HG03095 (cell line): Measurements from ENCODE around the gene SCNN1A.

Source experiments
- ATAC-seq: cut with Tn5 transposase; IDR thresholded peaks from one replicate; pipeline ENCODE4 v1.9.1; 2021; ENCODE audit warnings: moderate library complexity; ENCODE audit not compliant: unreplicated experiment

Gene SCNN1A

GRCh38 chr12:6322352-6322751, 53.0 kb downstream of the SCNN1A start:
- no peak for ATAC-seq

- no peak for ATAC-seq
Observed at GRCh38 chr12:6321905-6322304, 53.5 kb downstream of the SCNN1A start.

GRCh38 chr12:6319446-6319845, 55.9 kb downstream of the SCNN1A start:
- ATAC-seq, result no peak

DNA sequence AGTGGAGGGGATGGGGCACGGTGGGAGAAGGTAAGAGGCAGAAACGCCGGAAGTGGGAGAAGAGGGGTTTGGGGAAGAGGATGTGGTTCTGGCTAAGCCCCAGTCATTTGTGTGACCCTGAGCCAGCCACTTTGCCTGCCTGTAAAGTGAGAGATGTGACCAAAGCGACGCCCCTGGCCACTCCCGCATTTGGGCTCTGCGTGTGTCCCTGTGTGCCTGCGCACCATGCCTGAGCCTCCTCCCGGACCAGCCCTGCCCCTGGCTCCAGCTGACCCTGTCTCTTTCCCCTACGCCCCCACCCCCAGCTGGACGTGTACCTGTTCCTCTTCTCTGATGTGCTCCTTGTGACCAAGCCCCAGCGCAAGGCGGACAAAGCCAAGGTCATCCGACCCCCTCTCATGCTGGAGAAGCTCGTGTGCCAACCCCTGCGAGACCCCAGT, 56.9 kb downstream of the SCNN1A start:
- no peak for ATAC-seq

GRCh38 chr12:6317693-6318439, 57.5 kb downstream of the SCNN1A start:
- no peak for ATAC-seq

DNA sequence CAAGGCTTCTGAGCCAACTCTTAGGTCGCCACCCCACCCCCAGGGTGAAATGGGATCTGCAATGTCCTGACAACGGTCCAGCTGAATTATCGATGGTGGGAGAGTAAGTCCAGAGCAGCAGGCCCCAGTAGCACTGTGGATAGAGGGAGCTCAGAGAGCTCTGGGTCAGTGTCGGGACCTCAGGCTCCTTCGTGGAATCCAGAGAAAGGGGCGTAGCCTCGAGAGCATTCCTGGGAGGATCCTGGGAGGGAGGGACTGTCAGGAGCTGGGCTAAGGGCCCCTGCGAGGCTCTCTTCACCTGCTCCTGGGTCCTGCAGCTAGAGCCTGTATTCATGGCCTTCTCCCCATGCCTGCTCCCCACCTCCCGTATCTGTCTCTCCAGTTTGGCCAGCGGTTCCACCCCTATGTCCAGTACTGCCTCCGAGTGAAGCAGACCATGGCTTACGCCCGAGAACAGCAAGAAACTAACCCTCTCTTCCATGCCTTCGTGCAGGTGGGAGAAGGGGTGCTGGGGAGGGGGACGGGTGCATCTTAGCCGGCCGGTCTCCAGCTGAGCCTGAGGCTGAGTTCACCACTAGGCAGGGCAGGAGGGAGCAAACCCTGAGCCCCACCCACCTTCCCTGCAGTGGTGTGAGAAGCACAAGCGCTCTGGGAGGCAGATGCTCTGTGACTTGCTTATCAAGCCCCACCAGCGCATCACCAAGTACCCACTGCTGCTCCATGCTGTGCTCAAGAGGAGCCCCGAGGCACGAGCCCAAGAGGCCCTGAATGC, 58.3 kb downstream of the SCNN1A start:
- ATAC-seq, result no peak

DNA sequence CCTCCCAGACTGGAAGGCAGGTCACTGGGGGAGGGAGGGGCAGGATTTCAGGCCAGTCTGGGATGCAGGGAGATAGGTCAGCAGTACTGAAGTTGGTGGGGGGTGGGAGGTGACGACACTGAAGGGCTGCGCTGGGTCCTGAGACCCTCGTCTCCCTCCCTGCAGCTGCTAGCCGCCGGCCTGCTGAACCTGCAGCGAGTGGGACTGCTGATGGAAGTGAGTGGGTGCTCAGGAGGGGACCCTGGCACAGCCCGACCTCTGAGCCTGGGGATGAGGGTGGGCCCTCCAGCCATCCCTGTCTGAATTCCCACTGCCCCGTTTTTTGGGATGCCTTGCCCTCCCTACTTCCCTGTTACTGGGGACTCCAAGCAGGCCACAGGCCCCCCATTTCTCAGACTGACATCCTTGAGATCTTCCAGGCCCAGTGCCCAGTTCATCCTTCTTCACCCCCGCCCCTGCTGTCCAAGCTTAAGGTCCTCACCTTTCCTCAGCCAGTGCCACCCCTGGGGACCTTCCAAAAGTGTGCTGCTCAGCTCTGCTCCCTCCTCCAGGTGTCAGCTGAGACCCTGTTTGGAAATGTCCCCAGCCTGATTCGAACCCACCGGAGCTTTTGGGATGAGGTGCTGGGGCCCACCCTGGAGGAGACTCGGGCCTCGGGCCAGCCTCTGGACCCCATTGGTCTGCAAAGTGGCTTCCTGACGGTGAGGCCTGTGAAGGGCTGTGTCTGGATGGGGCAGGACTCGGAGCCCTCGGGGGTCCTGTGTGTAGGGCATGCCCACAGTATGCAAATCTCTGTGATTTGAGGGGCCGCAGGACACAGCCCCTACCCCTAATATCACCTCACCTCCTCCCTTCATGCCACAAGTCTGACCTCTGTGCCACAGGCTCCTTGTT, 59.4 kb downstream of the SCNN1A start:
- ATAC-seq, result no peak

- no peak for ATAC-seq
Observed at GRCh38 chr12:6315184-6315583, 60.2 kb downstream of the SCNN1A start.

GRCh38 chr12:6314776-6315175, 60.6 kb downstream of the SCNN1A start:
- no peak for ATAC-seq

- ATAC-seq, result no peak
Observed at GRCh38 chr12:6313326-6313940, 61.9 kb downstream of the SCNN1A start.

DNA sequence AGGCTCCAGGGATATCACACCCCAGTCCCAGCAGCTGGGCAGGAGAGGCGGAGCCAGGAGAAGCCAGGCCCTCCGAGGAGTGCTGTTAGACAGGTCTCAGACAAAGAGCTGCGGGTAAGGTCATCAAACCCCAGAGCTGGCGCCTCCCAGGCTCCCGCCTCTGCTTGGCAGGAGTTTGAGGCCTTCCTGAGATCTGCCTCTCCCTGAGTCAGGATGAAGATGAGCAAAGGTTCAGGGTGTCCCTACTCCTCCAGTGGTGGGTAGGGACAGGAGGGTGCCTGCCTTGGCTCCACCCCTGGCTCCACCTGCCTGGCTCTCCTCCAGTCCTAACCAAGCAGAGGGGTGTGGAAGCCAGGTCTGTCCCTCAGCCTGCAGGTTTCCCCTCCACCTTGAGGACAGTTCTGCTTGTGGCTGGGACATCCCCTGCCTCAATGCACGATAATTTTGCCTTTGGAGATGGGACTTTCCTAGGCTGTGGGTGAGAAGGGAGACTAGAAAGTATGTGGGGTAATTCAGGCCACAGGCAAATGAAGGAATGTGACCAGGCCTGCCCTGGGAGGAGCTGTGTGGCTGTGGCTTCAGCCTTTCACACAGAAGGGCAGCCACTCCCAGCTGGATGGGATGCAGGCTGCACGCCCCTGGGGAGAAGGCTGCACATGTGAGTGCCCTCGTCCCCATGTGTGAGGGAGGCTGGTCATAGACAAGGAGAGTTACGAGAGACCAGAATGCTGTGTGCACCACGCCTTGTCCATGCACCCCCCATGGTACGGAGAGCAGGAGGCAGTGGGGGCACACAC, 62.6 kb downstream of the SCNN1A start:
- ATAC-seq, result peak; percentile 62

DNA sequence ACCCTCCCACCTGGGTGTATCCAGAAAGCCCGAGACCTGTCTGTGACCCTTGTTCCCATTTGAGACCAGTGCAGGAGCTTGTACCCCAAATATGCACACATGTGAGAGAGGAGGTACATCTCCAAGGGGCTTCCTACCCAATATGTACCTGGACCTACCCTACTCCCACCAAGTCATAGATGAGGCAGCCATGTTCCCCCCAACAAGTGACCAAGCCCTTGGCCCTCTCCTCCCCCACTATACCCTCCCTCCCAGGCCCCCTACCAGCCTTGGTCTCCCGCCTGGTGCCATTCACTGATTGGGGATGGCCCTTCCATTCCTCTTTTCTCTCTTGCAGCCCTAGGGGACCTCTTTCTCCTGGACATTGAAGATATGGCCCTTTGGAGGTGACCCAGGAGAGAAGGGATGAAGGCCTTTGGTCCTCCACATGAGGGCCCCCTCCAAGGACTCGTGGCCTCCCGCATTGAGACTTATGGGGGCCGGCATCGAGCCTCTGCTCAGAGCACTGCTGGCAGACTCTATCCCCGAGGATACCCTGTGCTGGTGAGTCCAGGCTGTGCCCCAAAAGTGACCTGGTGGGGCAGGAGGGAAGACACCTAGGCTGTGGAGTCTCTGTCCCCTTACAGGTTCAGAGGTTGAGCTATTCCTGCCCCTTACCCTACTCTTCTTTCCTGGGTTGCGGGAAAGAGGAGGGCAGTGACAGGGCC, 63.4 kb downstream of the SCNN1A start:
- ATAC-seq, result no peak

GRCh38 chr12:6310771-6311610, 64.4 kb downstream of the SCNN1A start:
- ATAC-seq, result no peak

GRCh38 chr12:6307529-6307928, 67.8 kb downstream of the SCNN1A start:
- no peak for ATAC-seq

- no peak for ATAC-seq
Observed at GRCh38 chr12:6306599-6307220, 68.7 kb downstream of the SCNN1A start.

DNA sequence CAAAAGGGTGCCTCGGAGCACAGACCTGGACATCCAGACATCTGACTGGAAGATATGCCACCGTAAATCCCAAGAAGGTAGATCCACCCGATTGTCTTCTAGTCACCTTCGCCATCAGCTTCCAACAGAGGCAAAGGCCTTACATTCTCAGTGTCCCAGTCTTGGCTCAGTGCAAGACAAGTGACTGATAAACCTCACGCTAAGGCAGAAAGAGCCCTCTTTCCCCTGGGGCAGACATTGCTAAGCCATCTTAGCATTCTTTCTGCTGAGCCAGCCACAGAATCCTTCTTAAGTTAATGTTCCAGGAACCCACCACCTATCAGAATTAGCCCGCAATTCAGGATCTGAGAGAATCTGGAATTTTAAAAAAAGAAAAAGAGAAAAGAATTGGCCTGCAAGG, 69.2 kb downstream of the SCNN1A start:
- no peak for ATAC-seq

- ATAC-seq, result no peak
Observed at GRCh38 chr12:6303071-6303470, 72.3 kb downstream of the SCNN1A start.

GRCh38 chr12:6302621-6303020, 72.7 kb downstream of the SCNN1A start:
- ATAC-seq, result no peak
